ENCODE results near the gene HPX. TPM values are rescaled to one million over a fixed set of nuclear protein-coding genes. Genes with fewer than 3 reads are reported as not detected.
A peak's percentile ranks its signal among the peaks of the same experiment; 100 is the strongest.

The HPX gene
- total RNA-seq, 4 donors from 2014 or later: 0.33 to 0.67 TPM; not detected in 2

DNA sequence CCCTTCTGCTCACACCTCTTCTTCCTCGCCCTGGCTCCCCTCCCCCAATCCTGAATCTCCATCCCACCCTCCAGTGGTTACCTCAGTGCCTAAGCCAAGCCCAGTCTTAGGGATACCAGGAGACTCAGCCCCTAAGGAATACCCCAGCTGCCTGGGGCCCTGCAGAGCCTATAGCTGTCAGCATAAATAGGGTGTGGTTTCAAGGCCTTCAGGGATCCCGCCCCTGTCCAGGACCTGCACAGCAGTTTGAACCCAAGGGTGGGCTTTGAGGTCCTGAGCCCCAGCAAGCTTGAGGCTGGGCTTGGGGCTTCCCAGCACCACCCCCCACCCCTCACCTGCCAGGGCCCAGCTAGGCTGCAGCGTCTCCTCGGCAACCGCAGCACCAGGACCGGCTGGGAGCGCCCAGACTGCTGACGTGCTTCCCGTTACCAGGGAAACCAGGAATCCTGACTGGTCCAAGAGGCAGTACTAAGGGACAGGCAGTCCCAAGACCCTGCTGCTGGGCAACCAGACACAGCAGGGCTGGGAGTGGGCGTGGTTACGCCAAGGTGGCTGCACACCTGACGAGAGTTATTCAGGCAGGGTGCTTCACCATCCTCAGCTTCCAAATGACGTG, 35.6 kb downstream of the HPX start:
- Histone ChIP-seq H3K4me3 (replicated peaks in 1 of 3) (no peak overlapping the region), H3K27ac (no peak overlapping the region), H3K9me3 (no peaks in the 10 kb centered on the region), H3K27me3 (no peaks in the 10 kb centered on the region), H3K4me1 (no peaks in the 10 kb centered on the region), H3K36me3 (peaks cover 0 to 8% of the 10 kb centered on the region in 2 donors)
- 80 to 94% methylated on average over 2 to 11 of the region's 13 CpGs for WGBS, 2 donors
- DNase-seq: peak in 1 of 2 donors; percentile 36
- no peak for TF ChIP-seq POLR2A (IDR thresholded peaks at IDR 0.05)
- TF ChIP-seq, protein P1, sequence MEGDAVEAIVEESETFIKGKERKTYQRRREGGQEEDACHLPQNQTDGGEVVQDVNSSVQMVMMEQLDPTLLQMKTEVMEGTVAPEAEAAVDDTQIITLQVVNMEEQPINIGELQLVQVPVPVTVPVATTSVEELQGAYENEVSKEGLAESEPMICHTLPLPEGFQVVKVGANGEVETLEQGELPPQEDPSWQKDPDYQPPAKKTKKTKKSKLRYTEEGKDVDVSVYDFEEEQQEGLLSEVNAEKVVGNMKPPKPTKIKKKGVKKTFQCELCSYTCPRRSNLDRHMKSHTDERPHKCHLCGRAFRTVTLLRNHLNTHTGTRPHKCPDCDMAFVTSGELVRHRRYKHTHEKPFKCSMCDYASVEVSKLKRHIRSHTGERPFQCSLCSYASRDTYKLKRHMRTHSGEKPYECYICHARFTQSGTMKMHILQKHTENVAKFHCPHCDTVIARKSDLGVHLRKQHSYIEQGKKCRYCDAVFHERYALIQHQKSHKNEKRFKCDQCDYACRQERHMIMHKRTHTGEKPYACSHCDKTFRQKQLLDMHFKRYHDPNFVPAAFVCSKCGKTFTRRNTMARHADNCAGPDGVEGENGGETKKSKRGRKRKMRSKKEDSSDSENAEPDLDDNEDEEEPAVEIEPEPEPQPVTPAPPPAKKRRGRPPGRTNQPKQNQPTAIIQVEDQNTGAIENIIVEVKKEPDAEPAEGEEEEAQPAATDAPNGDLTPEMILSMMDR (IDR thresholded peaks at IDR 0.05): no peak
- intact Hi-C loops (cut with DNase I): no loop called here

GRCh38 chr11:6404342-6405051, 36.3 kb downstream of the HPX start:
- Histone ChIP-seq H3K9me3 (no peaks in the 10 kb centered on the region), H3K4me1 (no peaks in the 10 kb centered on the region), H3K27ac (no peak overlapping the region), H3K36me3 (peaks cover 0 to 2% of the 10 kb centered on the region in 2 donors), H3K4me3 (replicated peaks in 1 of 3) (no peak overlapping the region), H3K27me3 (no peaks in the 10 kb centered on the region)
- 83 to 84% methylated on average over 16 of the region's 16 CpGs for WGBS, 2 donors
- intact Hi-C loops (cut with DNase I): no loop called here
- no peak for TF ChIP-seq POLR2A (IDR thresholded peaks at IDR 0.05)
- TF ChIP-seq, protein P1 (IDR thresholded peaks at IDR 0.05): no peak
- no peak for DNase-seq

DNA sequence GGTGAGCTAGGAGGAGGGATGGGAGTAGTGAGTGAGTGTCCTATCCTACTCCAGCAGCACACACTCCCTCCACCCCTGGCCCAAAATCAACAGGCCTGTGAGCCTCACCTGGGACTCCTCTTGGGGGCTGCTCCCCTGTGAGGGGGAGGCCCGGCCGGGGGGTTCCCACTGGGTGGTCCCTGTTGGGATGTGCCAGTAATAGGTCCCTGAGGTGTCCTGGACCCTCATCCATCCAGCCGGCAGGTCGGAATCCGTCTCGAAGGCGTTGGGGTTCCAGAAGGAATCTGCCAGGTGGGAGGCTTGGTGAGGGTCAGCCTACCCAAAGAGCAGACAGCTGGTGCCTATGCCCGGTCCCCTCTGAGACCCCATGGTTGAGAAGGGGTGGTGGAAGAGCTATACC, 37.2 kb downstream of the HPX start:
- no peak for TF ChIP-seq POLR2A (IDR thresholded peaks at IDR 0.05)
- TF ChIP-seq, protein P1 (IDR thresholded peaks at IDR 0.05): no peak
- Histone ChIP-seq H3K9me3 (no peaks in the 10 kb centered on the region), H3K27me3 (no peaks in the 10 kb centered on the region), H3K27ac (no peak overlapping the region), H3K36me3 (no peaks in the 10 kb centered on the region), H3K4me3 (replicated peaks in 1 of 3) (no peak overlapping the region), H3K4me1 (no peaks in the 10 kb centered on the region)
- 86 to 97% methylated on average over 1 to 6 of the region's 8 CpGs for WGBS, 2 donors
- intact Hi-C loops (cut with DNase I): no loop called here
- no peak for DNase-seq

GRCh38 chr11:6402561-6402981, 38.2 kb downstream of the HPX start:
- H3K27me3 ChIP-seq: no peaks in the 10 kb centered on the region
- no peak overlapping the region for H3K4me3 ChIP-seq (replicated peaks in 1 of 3)
- no peaks in the 10 kb centered on the region for H3K4me1 ChIP-seq
- TF ChIP-seq, protein P1 (IDR thresholded peaks at IDR 0.05): no peak
- no peak for TF ChIP-seq POLR2A (IDR thresholded peaks at IDR 0.05)
- no peak for DNase-seq
- WGBS, 2 donors: 91 to 98% methylated on average over 7 of the region's 7 CpGs
- peaks cover 0 to 1% of the 10 kb centered on the region in 2 donors for H3K36me3 ChIP-seq
- intact Hi-C loops (cut with DNase I): no loop called here
- no peaks in the 10 kb centered on the region for H3K9me3 ChIP-seq
- no peak overlapping the region for H3K27ac ChIP-seq

- intact Hi-C loops (cut with DNase I): no loop called here
- DNase-seq: no peak
- no peak overlapping the region for H3K27ac ChIP-seq
- H3K4me1 ChIP-seq: no peaks in the 10 kb centered on the region
- no peak for TF ChIP-seq POLR2A (IDR thresholded peaks at IDR 0.05)
- TF ChIP-seq, protein P1 (IDR thresholded peaks at IDR 0.05): no peak
- peaks cover 0 to 3% of the 10 kb centered on the region in 2 donors for H3K36me3 ChIP-seq
- no peaks in the 10 kb centered on the region for H3K27me3 ChIP-seq
- no peaks in the 10 kb centered on the region for H3K9me3 ChIP-seq
- no peak overlapping the region for H3K4me3 ChIP-seq (replicated peaks in 1 of 3)
- 88 to 93% methylated on average over 11 to 12 of the region's 12 CpGs for WGBS, 2 donors
Observed at GRCh38 chr11:6402061-6402470, 38.7 kb downstream of the HPX start.

Measured in thyroid gland (tissue), 4 donors.